AG04449 (cell line): ENCODE data around the gene ZSCAN29.

Experiments
- CTCF ChIA-PET: fragments of 350-600 bp; formaldehyde crosslinking; extraction: SDS; loops from one replicate; lab custom pipeline; 2021; ENCODE audit warnings: antibody characterized with exemption; lab: Yijun Ruan, JAX
- POLR2A ChIA-PET: fragments of 400-600, 350-600 bp; formaldehyde crosslinking; extraction: SDS; loops from one replicate; lab custom pipeline; 2020; ENCODE audit warnings: antibody characterized with exemption, inconsistent platforms; lab: Yijun Ruan, JAX
- DNase-seq: peaks from one replicate; pipeline ENCODE4 v3.0.0-alpha.2; 2010; ENCODE audit warnings: low read depth, low spot score
- H3K4me3 ChIP-seq: 2 replicates; pipeline ENCODE4 v1.5.1; 2011; ENCODE audit warnings: low read depth, mild to moderate bottlenecking, control low read depth, low read length
- CTCF ChIP-seq: IDR thresholded peaks from one replicate; pipeline ENCODE4 v1.5.1; 2011; ENCODE audit warnings: mild to moderate bottlenecking, moderate library complexity, low read length, control low read depth, inconsistent platforms; ENCODE audit not compliant: insufficient read depth; ENCODE audit errors: missing control alignments

ZSCAN29 gene

GRCh38 chr15:43312378-43312777, 58.5 kb downstream of the ZSCAN29 start:
- H3K4me3 ChIP-seq = no peak overlapping the region
- CTCF ChIA-PET = interaction anchor here (1.6 to 2.0 kb wide), 2 partner anchors 26 to 87 kb away, joined by 9 read pairs; no protein-coding TSS in a partner anchor
- DNase-seq = no peak

More at GRCh38 chr15:43312378-43312777, 58.5 kb downstream of the ZSCAN29 start:
- POLR2A ChIA-PET = no interaction called here
- no peak for TF ChIP-seq CTCF
